ENCODE data around the gene ARID4B. TPM values are rescaled to one million over a fixed set of nuclear protein-coding genes. Genes with fewer than 3 reads are reported as not detected.

The ARID4B gene
- polyA plus RNA-seq, 1 donor (not counting 4 experiments of a cell fraction or from before 2014, with no cell fraction given), result 12.7 TPM

GRCh38 chr1:235375919-235376605 is 48.1 kb upstream of the ARID4B start:
- H3K79me2 ChIP-seq (ENCODE audit: control insufficient read depth, insufficient read depth, low read length), result peaks cover 13% of the 10 kb centered on the region

GRCh38 chr1:235369802-235370201 is 41.8 kb upstream of the ARID4B start:
- peaks cover 15% of the 10 kb centered on the region for H3K4me1 ChIP-seq (ENCODE audit: control insufficient read depth, extremely low read depth, insufficient read depth, low read length)
- no peaks in the 10 kb centered on the region for H3K9me3 ChIP-seq (ENCODE audit: control insufficient read depth, low read depth, low read length)
- no peaks in the 10 kb centered on the region for H3K36me3 ChIP-seq (ENCODE audit: control insufficient read depth in 2 of 2, extremely low read depth in 1 of 2, insufficient read depth in 2 of 2, low read length in 2 of 2)
- no peak overlapping the region for H3K27ac ChIP-seq (ENCODE audit: control insufficient read depth, insufficient read depth, low read length)
- H3K9ac ChIP-seq (ENCODE audit: control insufficient read depth, extremely low read depth, insufficient read depth, low read length), result no peak overlapping the region
- no peaks in the 10 kb centered on the region for H4K20me1 ChIP-seq (ENCODE audit: control insufficient read depth, extremely low read depth, insufficient read depth, low read length)
- H3K4me3 ChIP-seq (ENCODE audit: control insufficient read depth in 2 of 3, extremely low read depth in 1 of 3, insufficient read depth in 2 of 3, low read depth in 1 of 3, low read length in 3 of 3), result no peak overlapping the region
- FAIRE-seq (no peak), DNase-seq (ENCODE audit: low read depth, low spot score) (no peak)
- no peak overlapping the region for H2AFZ ChIP-seq (ENCODE audit: control insufficient read depth, low read length)
- H3K27me3 ChIP-seq (ENCODE audit: control insufficient read depth, extremely low read depth, insufficient read depth, low read length), result no peaks in the 10 kb centered on the region
- no peak overlapping the region for H3K4me2 ChIP-seq (ENCODE audit: control insufficient read depth, extremely low read depth, insufficient read depth, low read depth, low read length)
- H3K79me2 ChIP-seq (ENCODE audit: control insufficient read depth, insufficient read depth, low read length), result peaks cover 13% of the 10 kb centered on the region
- no peak for TF ChIP-seq EZH2 (IDR thresholded peaks at IDR 0.05; ENCODE audit: low read length)
- TF ChIP-seq CTCF (optimal IDR thresholded peaks at IDR 0.05 in 1 of 3, IDR thresholded peaks at IDR 0.05 in 1 of 3, conservative IDR thresholded peaks at IDR 0.05 in 1 of 3; ENCODE audit: extremely low read depth in 1 of 3, insufficient read depth in 2 of 3, low read length in 3 of 3), result no peak
- dilution Hi-C loops (cut with MboI; ENCODE audit: extremely low pct_ligation_motif_present, low sequenced_read_pairs), result no loop called here
- H3K9me1 ChIP-seq (ENCODE audit: control insufficient read depth, extremely low read depth, insufficient read depth, low read length), result no peaks in the 10 kb centered on the region

More at GRCh38 chr1:235375919-235376605, 48.1 kb upstream of the ARID4B start:
- Histone ChIP-seq H3K9me3 (ENCODE audit: control insufficient read depth, low read depth, low read length) (no peaks in the 10 kb centered on the region), H3K27ac (ENCODE audit: control insufficient read depth, insufficient read depth, low read length) (no peak overlapping the region), H2AFZ (ENCODE audit: control insufficient read depth, low read length) (no peak overlapping the region), H3K4me2 (ENCODE audit: control insufficient read depth, extremely low read depth, insufficient read depth, low read depth, low read length) (no peak overlapping the region), H3K4me3 (ENCODE audit: control insufficient read depth in 2 of 3, extremely low read depth in 1 of 3, insufficient read depth in 2 of 3, low read depth in 1 of 3, low read length in 3 of 3) (no peak overlapping the region), H3K9me1 (ENCODE audit: control insufficient read depth, extremely low read depth, insufficient read depth, low read length) (no peaks in the 10 kb centered on the region), H3K36me3 (ENCODE audit: control insufficient read depth in 2 of 2, extremely low read depth in 1 of 2, insufficient read depth in 2 of 2, low read length in 2 of 2) (peaks cover under 1 to 2% of the 10 kb centered on the region in 2 experiments), H3K27me3 (ENCODE audit: control insufficient read depth, extremely low read depth, insufficient read depth, low read length) (no peaks in the 10 kb centered on the region), H4K20me1 (ENCODE audit: control insufficient read depth, extremely low read depth, insufficient read depth, low read length) (no peaks in the 10 kb centered on the region), H3K4me1 (ENCODE audit: control insufficient read depth, extremely low read depth, insufficient read depth, low read length) (no peaks in the 10 kb centered on the region), H3K9ac (ENCODE audit: control insufficient read depth, extremely low read depth, insufficient read depth, low read length) (no peak overlapping the region)
- no peak for DNase-seq (ENCODE audit: low read depth, low spot score)
- TF ChIP-seq CTCF (optimal IDR thresholded peaks at IDR 0.05 in 1 of 3, IDR thresholded peaks at IDR 0.05 in 1 of 3, conservative IDR thresholded peaks at IDR 0.05 in 1 of 3; ENCODE audit: extremely low read depth in 1 of 3, insufficient read depth in 2 of 3, low read length in 3 of 3), result no peak
- no peak for TF ChIP-seq EZH2 (IDR thresholded peaks at IDR 0.05; ENCODE audit: low read length)
- FAIRE-seq, result no peak
- dilution Hi-C loops (cut with MboI; ENCODE audit: extremely low pct_ligation_motif_present, low sequenced_read_pairs), result no loop called here

Data from keratinocyte (primary cell).